ENCODE data around the gene ACTR10. TPM values are rescaled to one million over a fixed set of nuclear protein-coding genes. Genes with fewer than 3 reads are reported as not detected.
A peak's percentile ranks its signal among the peaks of the same experiment; 100 is the strongest.

The ACTR10 gene
- total and polyA plus RNA-seq, 10 donors, result 42.0 to 74.5 (median 55.8) TPM

DNA sequence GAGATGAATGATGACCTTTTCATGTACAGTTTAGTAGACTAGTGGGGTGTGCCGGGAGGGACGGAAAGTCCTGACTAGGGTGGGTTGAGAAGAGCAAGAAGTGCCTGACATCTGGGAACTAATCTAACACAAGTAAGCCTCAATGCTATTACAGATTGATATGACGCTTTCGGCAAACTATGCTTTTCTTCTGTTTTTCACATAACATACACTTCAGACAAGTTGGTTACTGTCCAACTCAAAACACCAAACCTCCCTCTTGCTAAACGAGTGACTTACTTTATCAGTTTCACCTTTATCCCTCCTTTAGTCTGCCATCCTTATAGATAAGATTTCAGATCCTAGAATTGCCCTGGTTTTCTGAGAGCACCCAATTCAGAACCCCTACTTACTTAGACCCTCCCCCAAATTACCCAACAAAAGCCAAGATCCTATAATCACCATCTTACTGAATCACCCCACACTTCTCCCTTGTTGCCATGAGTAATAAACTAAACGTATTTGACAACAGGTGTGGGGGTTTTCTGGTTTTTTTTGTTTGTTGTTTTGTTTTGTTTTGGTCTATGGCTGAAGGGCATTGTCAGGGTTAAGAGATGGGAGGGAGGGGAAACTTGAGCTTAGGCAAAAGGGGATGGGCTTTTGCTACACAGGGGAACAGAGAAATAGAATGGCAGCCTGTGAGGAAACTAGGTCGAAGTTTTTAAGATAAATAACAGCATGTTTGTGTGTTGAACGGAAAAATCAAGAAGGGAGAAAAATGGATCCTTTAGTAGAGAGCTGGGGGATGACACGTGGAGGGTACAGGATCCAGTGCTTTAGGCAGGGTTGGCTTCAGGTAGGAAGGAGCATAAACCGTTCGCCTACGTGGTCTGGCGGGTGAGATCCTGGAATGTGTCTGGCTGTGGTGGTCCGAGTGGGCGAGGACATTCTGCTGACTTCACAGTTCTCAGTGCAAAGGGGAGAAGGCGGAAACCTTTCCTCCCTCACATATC is 38.6 kb downstream of the ACTR10 start:
- Histone ChIP-seq H3K9me3 (no peaks in the 10 kb centered on the region), H3K4me3 (peak overlapping the region; percentile 32 to 74 (median 56)), H3K27me3 (replicated peaks in 1 of 7) (no peaks in the 10 kb centered on the region), H3K27ac (peak overlapping the region; percentile 50 to 87 (median 85)), H3K4me1 (peaks cover 0 to 27% (median 16%) of the 10 kb centered on the region in 6 donors), H3K36me3 (peaks cover 0 to 17% (median 7%) of the 10 kb centered on the region in 6 donors)
- intact Hi-C loops (cut with DNase I; ENCODE audit: low total_unique reads), result no loop called here
- DNase-seq, result no peak
- TF ChIP-seq POLR2A (IDR thresholded peaks at IDR 0.05) (no peak), CTCF (IDR thresholded peaks at IDR 0.05 in 8 of 11, conservative IDR thresholded peaks at IDR 0.05 in 3 of 11) (no peak), POLR2AphosphoS5 (IDR thresholded peaks at IDR 0.05) (peak in 1 of 3 donors; percentile 37)
- WGBS, 5 donors, result 42 to 49% (median 46%) methylated on average over 16 of the region's 16 CpGs

DNA sequence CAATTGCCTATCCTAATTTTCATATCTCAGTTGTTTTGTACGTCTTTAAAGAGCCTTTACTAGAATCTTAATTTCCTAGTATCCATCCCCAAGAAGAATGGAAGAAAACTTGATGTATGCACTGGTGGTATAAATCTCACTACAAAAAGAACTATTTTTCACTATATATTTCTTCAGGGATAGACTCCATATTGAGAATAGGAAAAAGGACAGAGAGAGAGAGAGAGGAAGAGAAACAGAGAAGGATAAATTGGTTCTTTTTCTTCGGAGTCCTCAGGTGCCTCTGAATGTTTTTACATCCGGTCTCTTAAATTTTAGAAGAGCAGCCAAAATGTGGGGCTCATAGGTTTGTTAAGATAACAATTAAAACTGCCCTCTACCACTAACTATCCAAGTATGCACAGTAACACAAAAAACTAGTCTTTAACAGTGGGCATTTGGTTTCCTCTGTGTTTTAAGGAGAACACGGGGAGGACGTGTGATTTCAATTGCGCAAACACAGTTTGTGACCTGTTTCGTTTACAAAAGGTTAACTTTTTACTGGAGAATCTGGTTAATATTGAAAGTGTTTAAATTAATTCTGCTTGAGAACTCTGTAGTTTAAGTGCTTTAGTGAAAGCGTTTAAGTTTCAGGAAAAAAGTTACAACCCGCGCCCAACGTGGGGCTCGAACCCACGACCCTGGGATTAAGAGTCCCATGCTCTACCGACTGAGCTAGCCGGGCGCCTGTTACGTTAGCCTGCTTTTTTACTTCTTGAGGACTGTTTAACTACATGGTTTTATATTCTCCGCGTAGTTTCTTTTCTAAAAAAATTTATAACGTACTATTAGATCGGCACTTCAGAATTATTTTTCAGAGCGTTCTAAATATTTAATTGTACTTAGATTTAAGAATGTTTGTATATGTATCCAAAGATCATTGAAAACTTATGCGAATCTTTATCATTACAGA is 39.6 kb downstream of the ACTR10 start:
- H3K27me3 ChIP-seq (replicated peaks in 1 of 7), result no peaks in the 10 kb centered on the region
- H3K9me3 ChIP-seq, result no peaks in the 10 kb centered on the region
- TF ChIP-seq POLR2AphosphoS5 (IDR thresholded peaks at IDR 0.05) (peak in 2 of 3 donors; percentile 52 to 63), CTCF (IDR thresholded peaks at IDR 0.05 in 8 of 11, conservative IDR thresholded peaks at IDR 0.05 in 3 of 11) (no peak), POLR2A (IDR thresholded peaks at IDR 0.05) (no peak)
- H3K4me3 ChIP-seq, result peak overlapping the region; percentile 32 to 74 (median 56)
- 1 to 3% (median 2%) methylated on average over 23 of the region's 23 CpGs for WGBS, 5 donors
- intact Hi-C loops (cut with DNase I; ENCODE audit: low total_unique reads), result no loop called here
- peaks cover 0 to 7% (median 2%) of the 10 kb centered on the region in 6 donors for H3K36me3 ChIP-seq
- H3K4me1 ChIP-seq, result peaks cover 0 to 33% (median 19%) of the 10 kb centered on the region in 6 donors
- DNase-seq, result peak; percentile 87
- peak overlapping the region; percentile 50 to 87 (median 85) for H3K27ac ChIP-seq

DNA sequence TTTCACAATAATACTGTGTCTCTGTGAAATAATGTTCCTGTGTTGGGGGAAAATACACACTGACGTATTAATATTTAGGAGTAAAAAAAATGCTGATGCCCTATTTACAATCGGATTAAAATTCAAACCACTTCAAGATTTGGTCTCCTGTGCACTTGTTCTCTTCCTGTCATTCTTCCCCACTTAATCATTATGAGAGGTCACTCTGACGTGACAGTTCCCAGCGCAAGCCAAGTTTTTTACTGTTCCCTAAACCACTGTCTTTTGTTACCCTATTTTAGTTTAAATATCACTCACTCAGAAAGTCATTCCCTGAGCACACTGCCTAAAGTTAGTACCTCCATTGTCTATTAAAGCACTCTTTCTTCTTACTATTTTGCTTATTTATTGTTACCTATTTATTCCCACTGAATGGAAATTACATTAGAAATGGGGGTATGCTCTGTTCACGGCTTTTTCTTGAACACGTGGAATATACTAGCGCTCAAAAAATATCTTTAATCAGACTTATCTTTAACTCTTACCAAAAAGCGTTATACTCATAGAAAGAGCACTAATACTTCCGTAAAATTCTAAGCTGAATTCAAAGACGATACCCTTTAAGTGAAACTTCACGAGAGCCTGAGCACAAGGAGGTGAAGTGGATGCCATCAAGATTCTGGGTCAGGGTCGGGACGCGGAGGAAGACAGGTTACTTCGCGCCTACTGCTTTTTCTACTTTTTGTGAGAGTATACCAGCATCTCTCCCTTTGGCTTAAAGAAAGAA is 44.0 kb downstream of the ACTR10 start:
- H3K4me1 ChIP-seq, result peaks cover 20 to 62% (median 49%) of the 10 kb centered on the region in 6 donors
- TF ChIP-seq POLR2AphosphoS5 (IDR thresholded peaks at IDR 0.05) (no peak), POLR2A (IDR thresholded peaks at IDR 0.05) (no peak), CTCF (IDR thresholded peaks at IDR 0.05 in 8 of 11, conservative IDR thresholded peaks at IDR 0.05 in 3 of 11) (no peak)
- peak overlapping the region; percentile 71 to 98 (median 84) for H3K4me3 ChIP-seq
- H3K27me3 ChIP-seq (replicated peaks in 1 of 7), result no peaks in the 10 kb centered on the region
- DNase-seq, result no peak
- WGBS, 5 donors, result 0 to 1% (median 1%) methylated on average over 16 of the region's 16 CpGs
- H3K27ac ChIP-seq, result peak overlapping the region; percentile 93 to 98 (median 98)
- no peaks in the 10 kb centered on the region for H3K9me3 ChIP-seq
- peaks cover 0 to 21% (median 15%) of the 10 kb centered on the region in 6 donors for H3K36me3 ChIP-seq
- intact Hi-C loops (cut with DNase I; ENCODE audit: low total_unique reads), result no loop called here

All from spleen (tissue), 11 donors.